ENCODE results near the gene PRG2.

The PRG2 gene

GRCh38 chr11:57429946-57430345, 39.5 kb upstream of the PRG2 start:
- no peak for DNase-seq (ENCODE audit: low spot score)
- H3K27me3 ChIP-seq (ENCODE audit: control insufficient read depth in 3 of 3, insufficient read depth in 3 of 3, low read depth in 1 of 3, low read length in 3 of 3): peaks cover 0 to 4% (median under 1%) of the 10 kb centered on the region in 3 experiments
- no peak overlapping the region for H3K27ac ChIP-seq (replicated peaks; ENCODE audit: low read length)
- no peak overlapping the region for H4K8ac ChIP-seq (ENCODE audit: low read depth, low read length)
- no peak overlapping the region for H2BK5ac ChIP-seq (ENCODE audit: low read length)
- peaks cover 6 to 9% of the 10 kb centered on the region in 2 donors for H3K4me1 ChIP-seq (ENCODE audit: control insufficient read depth in 2 of 2, insufficient read depth in 1 of 2, low read depth in 1 of 2, low read length in 2 of 2)
- no peak overlapping the region for H2AFZ ChIP-seq (ENCODE audit: low read length)
- no peak overlapping the region for H2AK5ac ChIP-seq (ENCODE audit: low read depth, low read length)
- no peak overlapping the region for H3K4me3 ChIP-seq (ENCODE audit: low read length in 2 of 2)
- no peak overlapping the region for H4K91ac ChIP-seq (ENCODE audit: low read depth, low read length, poor library complexity)
- no peak overlapping the region for H3K4me2 ChIP-seq (ENCODE audit: insufficient read depth, low read length, poor library complexity, severe bottlenecking)
- peaks cover 0 to 11% of the 10 kb centered on the region in 2 donors for H3K36me3 ChIP-seq (replicated peaks in 1 of 2; ENCODE audit: control insufficient read depth in 2 of 2, insufficient read depth in 2 of 2, low read length in 2 of 2)
- H3K79me1 ChIP-seq (ENCODE audit: low read depth, low read length): no peaks in the 10 kb centered on the region
- no peak overlapping the region for H2BK15ac ChIP-seq (ENCODE audit: low read length)
- no peaks in the 10 kb centered on the region for H3K9me3 ChIP-seq (replicated peaks in 1 of 2; ENCODE audit: control insufficient read depth in 2 of 2, insufficient read depth in 1 of 2, low read depth in 1 of 2, low read length in 2 of 2)
- H3K23ac ChIP-seq (ENCODE audit: low read depth, low read length, poor library complexity): no peak overlapping the region
- no peak overlapping the region for H3K9ac ChIP-seq (ENCODE audit: low read depth, low read length, poor library complexity)
- H3K18ac ChIP-seq (ENCODE audit: low read length): no peak overlapping the region
- no peak overlapping the region for H2BK12ac ChIP-seq (ENCODE audit: low read length)
- WGBS, 2 donors (ENCODE audit: extremely low coverage in 2 of 2, insufficient read length in 2 of 2, insufficient replicate concordance in 1 of 2): no CpG with 5 or more reads among the region's 4 CpGs
- no peak overlapping the region for H3K4ac ChIP-seq (ENCODE audit: low read length)
- no peak overlapping the region for H2BK120ac ChIP-seq (ENCODE audit: low read depth, low read length)
- no peak overlapping the region for H3K14ac ChIP-seq (ENCODE audit: low read length)

DNA sequence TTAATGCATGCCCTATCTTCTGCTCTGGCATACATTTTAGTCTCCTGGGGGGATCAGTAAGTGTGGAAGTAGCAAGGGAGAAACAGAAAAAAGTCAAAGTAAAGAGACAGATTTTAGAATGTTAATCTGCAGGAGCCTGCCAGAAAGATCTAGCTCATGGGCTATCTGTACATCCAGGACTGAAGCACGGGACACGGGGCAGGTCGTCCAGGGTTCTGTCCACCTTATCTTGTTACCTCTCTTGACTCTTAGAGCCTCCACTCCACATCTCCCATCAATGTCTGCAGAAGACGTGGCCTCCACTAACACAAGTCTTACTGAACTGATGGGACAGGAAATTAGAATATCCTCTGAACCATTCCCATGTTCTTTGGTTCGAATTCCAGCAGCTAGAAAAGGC, 38.2 kb upstream of the PRG2 start:
- Histone ChIP-seq H4K8ac (ENCODE audit: low read depth, low read length) (no peak overlapping the region), H3K36me3 (replicated peaks in 1 of 2; ENCODE audit: control insufficient read depth in 2 of 2, insufficient read depth in 2 of 2, low read length in 2 of 2) (peaks cover 2 to 21% of the 10 kb centered on the region in 2 donors), H4K91ac (ENCODE audit: low read depth, low read length, poor library complexity) (no peak overlapping the region), H2BK15ac (ENCODE audit: low read length) (no peak overlapping the region), H2BK12ac (ENCODE audit: low read length) (no peak overlapping the region), H3K23ac (ENCODE audit: low read depth, low read length, poor library complexity) (no peak overlapping the region), H3K4me3 (ENCODE audit: low read length in 2 of 2) (no peak overlapping the region), H3K4me1 (ENCODE audit: control insufficient read depth in 2 of 2, insufficient read depth in 1 of 2, low read depth in 1 of 2, low read length in 2 of 2) (peaks cover 9 to 11% of the 10 kb centered on the region in 2 donors), H3K79me1 (ENCODE audit: low read depth, low read length) (no peaks in the 10 kb centered on the region), H2BK5ac (ENCODE audit: low read length) (no peak overlapping the region), H3K18ac (ENCODE audit: low read length) (no peak overlapping the region), H3K27ac (replicated peaks; ENCODE audit: low read length) (no peak overlapping the region), H2AK5ac (ENCODE audit: low read depth, low read length) (no peak overlapping the region), H3K14ac (ENCODE audit: low read length) (no peak overlapping the region), H3K4me2 (ENCODE audit: insufficient read depth, low read length, poor library complexity, severe bottlenecking) (no peak overlapping the region), H2AFZ (ENCODE audit: low read length) (no peak overlapping the region), H3K9me3 (replicated peaks in 1 of 2; ENCODE audit: control insufficient read depth in 2 of 2, insufficient read depth in 1 of 2, low read depth in 1 of 2, low read length in 2 of 2) (no peaks in the 10 kb centered on the region), H3K9ac (ENCODE audit: low read depth, low read length, poor library complexity) (no peak overlapping the region), H2BK120ac (ENCODE audit: low read depth, low read length) (no peak overlapping the region), H3K27me3 (ENCODE audit: control insufficient read depth in 3 of 3, insufficient read depth in 3 of 3, low read depth in 1 of 3, low read length in 3 of 3) (peaks cover 0 to 4% (median 0%) of the 10 kb centered on the region in 3 experiments), H3K4ac (ENCODE audit: low read length) (no peak overlapping the region)
- no peak for DNase-seq (ENCODE audit: low spot score)
- WGBS, 2 donors (ENCODE audit: extremely low coverage in 2 of 2, insufficient read length in 2 of 2, insufficient replicate concordance in 1 of 2): no CpG with 5 or more reads among the region's 5 CpGs

GRCh38 chr11:57427727-57428082, 37.3 kb upstream of the PRG2 start:
- Histone ChIP-seq H3K79me1 (ENCODE audit: low read depth, low read length) (no peaks in the 10 kb centered on the region), H3K36me3 (replicated peaks in 1 of 2; ENCODE audit: control insufficient read depth in 2 of 2, insufficient read depth in 2 of 2, low read length in 2 of 2) (peaks cover 2 to 26% of the 10 kb centered on the region in 2 donors), H2AFZ (ENCODE audit: low read length) (peak overlapping the region; percentile 98), H3K27ac (replicated peaks; ENCODE audit: low read length) (no peak overlapping the region), H3K9ac (ENCODE audit: low read depth, low read length, poor library complexity) (no peak overlapping the region), H2BK12ac (ENCODE audit: low read length) (no peak overlapping the region), H3K18ac (ENCODE audit: low read length) (no peak overlapping the region), H3K4ac (ENCODE audit: low read length) (no peak overlapping the region), H3K23ac (ENCODE audit: low read depth, low read length, poor library complexity) (no peak overlapping the region), H2BK15ac (ENCODE audit: low read length) (no peak overlapping the region), H2AK5ac (ENCODE audit: low read depth, low read length) (peak overlapping the region; percentile 64), H2BK120ac (ENCODE audit: low read depth, low read length) (no peak overlapping the region), H4K91ac (ENCODE audit: low read depth, low read length, poor library complexity) (no peak overlapping the region), H3K27me3 (ENCODE audit: control insufficient read depth in 3 of 3, insufficient read depth in 3 of 3, low read depth in 1 of 3, low read length in 3 of 3) (peaks cover 0 to 4% (median 0%) of the 10 kb centered on the region in 3 experiments), H4K8ac (ENCODE audit: low read depth, low read length) (no peak overlapping the region), H3K9me3 (replicated peaks in 1 of 2; ENCODE audit: control insufficient read depth in 2 of 2, insufficient read depth in 1 of 2, low read depth in 1 of 2, low read length in 2 of 2) (no peaks in the 10 kb centered on the region), H3K14ac (ENCODE audit: low read length) (no peak overlapping the region), H3K4me2 (ENCODE audit: insufficient read depth, low read length, poor library complexity, severe bottlenecking) (no peak overlapping the region), H3K4me1 (ENCODE audit: control insufficient read depth in 2 of 2, insufficient read depth in 1 of 2, low read depth in 1 of 2, low read length in 2 of 2) (peaks cover 9 to 11% of the 10 kb centered on the region in 2 donors), H2BK5ac (ENCODE audit: low read length) (no peak overlapping the region), H3K4me3 (ENCODE audit: low read length in 2 of 2) (no peak overlapping the region)
- no peak for DNase-seq (ENCODE audit: low spot score)
- whole genome bisulfite sequencing, 2 donors (ENCODE audit: extremely low coverage in 2 of 2, insufficient read length in 2 of 2, insufficient replicate concordance in 1 of 2): no CpG with 5 or more reads among the region's 8 CpGs

DNA sequence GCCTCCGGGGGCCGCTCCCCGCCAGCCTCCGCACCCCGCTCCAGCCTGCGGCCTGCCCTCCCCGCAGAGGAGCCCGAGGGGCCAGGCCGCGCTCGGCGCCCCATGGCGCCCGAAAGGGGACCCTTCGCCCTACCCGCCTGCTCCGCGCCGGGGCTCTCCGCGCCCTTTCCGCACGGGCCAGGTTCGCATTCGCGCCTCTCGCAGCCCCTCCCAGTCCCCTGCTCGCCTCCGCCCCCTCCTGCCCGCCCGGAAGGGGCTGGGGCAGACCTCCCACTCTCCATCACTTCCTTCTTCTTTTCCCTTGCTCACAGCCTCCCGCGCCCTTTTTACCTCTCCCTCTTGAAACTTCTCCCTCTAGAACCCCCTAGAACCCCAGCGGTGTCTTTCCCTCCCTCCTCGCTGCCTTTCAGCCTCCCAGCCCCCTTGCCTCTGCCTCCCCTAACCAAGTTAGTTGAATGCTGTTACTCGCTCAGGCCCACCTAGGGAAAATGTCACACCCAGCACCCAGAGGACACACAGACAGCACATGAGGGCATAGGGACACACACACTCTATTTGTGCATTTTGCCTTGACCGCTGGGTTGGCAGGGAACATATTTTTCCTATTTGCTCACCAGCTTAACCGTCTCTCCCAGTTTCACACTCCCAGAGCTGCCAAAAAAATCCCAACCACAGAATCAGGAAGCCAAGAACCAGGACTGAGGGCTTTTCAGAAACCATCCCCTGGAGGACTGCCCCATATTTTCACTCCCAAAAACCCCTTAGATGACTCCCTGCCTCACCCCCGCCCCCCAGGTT, 36.7 kb upstream of the PRG2 start, which contains the start of gene SLC43A3:
TSS of gene SLC43A3 (minus strand) at position 193 of the 798 bp plus-strand sequence. CDS start 949 bp downstream, outside the sequence.
- peak within 1 kb of the TSS; percentile 17 for H3K14ac ChIP-seq (ENCODE audit: low read length)
- peak within 1 kb of the TSS; percentile 64 for H2AK5ac ChIP-seq (ENCODE audit: low read depth, low read length)
- peak within 1 kb of the TSS; percentile 93 for H3K18ac ChIP-seq (ENCODE audit: low read length)
- H2BK15ac ChIP-seq (ENCODE audit: low read length): no peak within 1 kb of the TSS
- no peak within 1 kb of the TSS for H3K27ac ChIP-seq (replicated peaks; ENCODE audit: low read length)
- peak within 1 kb of the TSS; percentile 85 for H3K4me2 ChIP-seq (ENCODE audit: insufficient read depth, low read length, poor library complexity, severe bottlenecking)
- H3K4ac ChIP-seq (ENCODE audit: low read length): no peak within 1 kb of the TSS
- H3K4me3 ChIP-seq (ENCODE audit: low read length in 2 of 2): peak within 1 kb of the TSS; percentile 55 to 78
- H2AFZ ChIP-seq (ENCODE audit: low read length): peak within 1 kb of the TSS; percentile 98
- no peak within 1 kb of the TSS for H2BK5ac ChIP-seq (ENCODE audit: low read length)
- peak within 1 kb of the TSS; percentile 47 for H3K9ac ChIP-seq (ENCODE audit: low read depth, low read length, poor library complexity)
- DNase-seq (ENCODE audit: low spot score): peak; percentile 17
- peaks cover 9 to 11% of the 10 kb centered on the region in 2 donors for H3K4me1 ChIP-seq (ENCODE audit: control insufficient read depth in 2 of 2, insufficient read depth in 1 of 2, low read depth in 1 of 2, low read length in 2 of 2)
- H3K79me1 ChIP-seq (ENCODE audit: low read depth, low read length): no peaks in the 10 kb centered on the region
- no peak within 1 kb of the TSS for H2BK120ac ChIP-seq (ENCODE audit: low read depth, low read length)
- H3K36me3 ChIP-seq (replicated peaks in 1 of 2; ENCODE audit: control insufficient read depth in 2 of 2, insufficient read depth in 2 of 2, low read length in 2 of 2): peaks cover 2 to 27% of the 10 kb centered on the region in 2 donors
- peaks cover 0 to 4% (median 0%) of the 10 kb centered on the region in 3 experiments for H3K27me3 ChIP-seq (ENCODE audit: control insufficient read depth in 3 of 3, insufficient read depth in 3 of 3, low read depth in 1 of 3, low read length in 3 of 3)
- no peak within 1 kb of the TSS for H3K23ac ChIP-seq (ENCODE audit: low read depth, low read length, poor library complexity)
- H3K9me3 ChIP-seq (replicated peaks in 1 of 2; ENCODE audit: control insufficient read depth in 2 of 2, insufficient read depth in 1 of 2, low read depth in 1 of 2, low read length in 2 of 2): no peaks in the 10 kb centered on the region
- H4K91ac ChIP-seq (ENCODE audit: low read depth, low read length, poor library complexity): no peak within 1 kb of the TSS
- peak within 1 kb of the TSS; percentile 88 for H4K8ac ChIP-seq (ENCODE audit: low read depth, low read length)
- H2BK12ac ChIP-seq (ENCODE audit: low read length): no peak within 1 kb of the TSS
- no CpG with 5 or more reads among the region's 39 CpGs for WGBS, 2 donors (ENCODE audit: extremely low coverage in 2 of 2, insufficient read length in 2 of 2, insufficient replicate concordance in 1 of 2)
